Ovary (tissue), 3 donors: ENCODE measurements around the gene EFHC2.

ENCODE experiments used
- POLR2A ChIP-seq: fragments of 450-650 bp; IDR thresholded peaks from one replicate; pipeline ENCODE4 v1.6.1; 2017; ENCODE audit warnings: antibody characterized with exemption, mild to moderate bottlenecking, moderate library complexity
- TF ChIP-seq, protein P1 (sequence below), 3 donors: fragments of 450-650 bp in 2 of 3; fragments of 200-600 bp in 1 of 3; IDR thresholded peaks; one replicate each; pipeline versions ENCODE4 v1.5.1 to v1.8.0; 2016 to 2022; ENCODE audit warnings: antibody characterized with exemption in 3 of 3, mild to moderate bottlenecking in 1 of 3
- donor health status: DM: no; HTN: no; CAD: no.

DNA sequence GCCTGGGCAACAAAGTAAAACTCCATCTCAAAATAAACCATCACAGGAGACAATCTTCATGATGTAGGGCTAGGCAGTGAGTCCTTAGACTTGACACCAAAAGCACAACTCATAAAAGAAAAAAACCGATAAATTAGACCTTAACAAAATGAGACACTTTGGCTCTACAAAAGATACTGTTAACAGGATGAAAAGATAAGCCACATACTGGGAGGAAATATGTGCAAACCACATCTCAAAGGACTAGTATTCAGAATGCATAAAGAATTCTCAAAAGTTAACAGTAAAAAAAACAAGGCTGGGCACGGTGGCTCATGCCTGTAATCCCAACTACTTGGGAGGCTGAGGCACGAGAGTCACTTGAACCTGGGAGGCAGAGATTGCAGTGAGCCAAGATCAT lies 13.2 kb downstream of the EFHC2 start:
- TF ChIP-seq, protein P1, sequence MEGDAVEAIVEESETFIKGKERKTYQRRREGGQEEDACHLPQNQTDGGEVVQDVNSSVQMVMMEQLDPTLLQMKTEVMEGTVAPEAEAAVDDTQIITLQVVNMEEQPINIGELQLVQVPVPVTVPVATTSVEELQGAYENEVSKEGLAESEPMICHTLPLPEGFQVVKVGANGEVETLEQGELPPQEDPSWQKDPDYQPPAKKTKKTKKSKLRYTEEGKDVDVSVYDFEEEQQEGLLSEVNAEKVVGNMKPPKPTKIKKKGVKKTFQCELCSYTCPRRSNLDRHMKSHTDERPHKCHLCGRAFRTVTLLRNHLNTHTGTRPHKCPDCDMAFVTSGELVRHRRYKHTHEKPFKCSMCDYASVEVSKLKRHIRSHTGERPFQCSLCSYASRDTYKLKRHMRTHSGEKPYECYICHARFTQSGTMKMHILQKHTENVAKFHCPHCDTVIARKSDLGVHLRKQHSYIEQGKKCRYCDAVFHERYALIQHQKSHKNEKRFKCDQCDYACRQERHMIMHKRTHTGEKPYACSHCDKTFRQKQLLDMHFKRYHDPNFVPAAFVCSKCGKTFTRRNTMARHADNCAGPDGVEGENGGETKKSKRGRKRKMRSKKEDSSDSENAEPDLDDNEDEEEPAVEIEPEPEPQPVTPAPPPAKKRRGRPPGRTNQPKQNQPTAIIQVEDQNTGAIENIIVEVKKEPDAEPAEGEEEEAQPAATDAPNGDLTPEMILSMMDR (IDR thresholded peaks at IDR 0.05), result no peak
- TF ChIP-seq POLR2A, result no peak
